ENCODE data around the gene C3orf49.

Gene C3orf49

GRCh38 chr3:63841704-63842103, 22.6 kb downstream of the C3orf49 start:
- no peak for TF ChIP-seq TAF1 (IDR thresholded peaks at IDR 0.05; ENCODE audit: low read depth)
- no peak for TF ChIP-seq TCF12 (IDR thresholded peaks at IDR 0.05; ENCODE audit: low read depth)
- no peak for TF ChIP-seq REST (IDR thresholded peaks at IDR 0.05; ENCODE audit: low read depth)
- TF ChIP-seq CREB1 (IDR thresholded peaks at IDR 0.05; ENCODE audit: low read depth) = no peak
- TF ChIP-seq MAX (IDR thresholded peaks at IDR 0.05) = no peak
- TF ChIP-seq, protein P1, sequence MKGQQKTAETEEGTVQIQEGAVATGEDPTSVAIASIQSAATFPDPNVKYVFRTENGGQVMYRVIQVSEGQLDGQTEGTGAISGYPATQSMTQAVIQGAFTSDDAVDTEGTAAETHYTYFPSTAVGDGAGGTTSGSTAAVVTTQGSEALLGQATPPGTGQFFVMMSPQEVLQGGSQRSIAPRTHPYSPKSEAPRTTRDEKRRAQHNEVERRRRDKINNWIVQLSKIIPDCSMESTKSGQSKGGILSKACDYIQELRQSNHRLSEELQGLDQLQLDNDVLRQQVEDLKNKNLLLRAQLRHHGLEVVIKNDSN (IDR thresholded peaks at IDR 0.05) = no peak
- TF ChIP-seq CEBPB (IDR thresholded peaks at IDR 0.05) = no peak
- TF ChIP-seq TEAD4 (IDR thresholded peaks at IDR 0.05) = no peak
- TF ChIP-seq ZBTB7A (IDR thresholded peaks at IDR 0.05; ENCODE audit: low read depth) = no peak
- TF ChIP-seq YY1 (IDR thresholded peaks at IDR 0.05; ENCODE audit: low read depth) = no peak
- TF ChIP-seq NFIC (IDR thresholded peaks at IDR 0.05) = no peak
- no peak for TF ChIP-seq FOXM1 (IDR thresholded peaks at IDR 0.05; ENCODE audit: borderline replicate concordance, low read depth)
- TF ChIP-seq EGR1 (IDR thresholded peaks at IDR 0.05) = no peak

- no peak for TF ChIP-seq MAX (IDR thresholded peaks at IDR 0.05)
- no peak for TF ChIP-seq FOXM1 (IDR thresholded peaks at IDR 0.05; ENCODE audit: borderline replicate concordance, low read depth)
- no peak for TF ChIP-seq EGR1 (IDR thresholded peaks at IDR 0.05)
- no peak for TF ChIP-seq TAF1 (IDR thresholded peaks at IDR 0.05; ENCODE audit: low read depth)
- TF ChIP-seq YY1 (IDR thresholded peaks at IDR 0.05; ENCODE audit: low read depth) = no peak
- TF ChIP-seq REST (IDR thresholded peaks at IDR 0.05; ENCODE audit: low read depth) = no peak
- TF ChIP-seq, protein P1 (IDR thresholded peaks at IDR 0.05) = no peak
- TF ChIP-seq TEAD4 (IDR thresholded peaks at IDR 0.05) = no peak
- no peak for TF ChIP-seq ZBTB7A (IDR thresholded peaks at IDR 0.05; ENCODE audit: low read depth)
- no peak for TF ChIP-seq NFIC (IDR thresholded peaks at IDR 0.05)
- no peak for TF ChIP-seq CREB1 (IDR thresholded peaks at IDR 0.05; ENCODE audit: low read depth)
- TF ChIP-seq EP300 (IDR thresholded peaks at IDR 0.05; ENCODE audit: borderline replicate concordance) = no peak
Observed at GRCh38 chr3:63842127-63842526, 23.0 kb downstream of the C3orf49 start.

DNA sequence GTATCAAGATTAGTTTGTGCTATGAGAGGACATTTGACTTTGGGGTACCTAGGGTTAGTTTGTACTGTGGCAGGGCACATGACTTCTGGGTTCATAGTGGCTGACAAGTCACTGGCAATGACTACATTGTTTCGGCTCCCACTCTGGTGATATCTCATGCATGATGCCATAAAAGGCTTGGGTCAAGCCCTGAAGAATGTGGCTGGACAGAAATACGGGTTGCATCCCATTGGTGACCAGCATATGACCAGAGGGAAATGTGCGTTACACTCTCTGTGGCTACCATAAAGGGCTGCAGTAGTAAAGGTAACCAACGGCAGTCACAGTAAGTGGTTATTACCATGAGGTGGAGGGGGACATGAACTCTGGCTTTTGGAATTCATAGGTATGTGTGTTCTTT, 26.1 kb downstream of the C3orf49 start:
- TF ChIP-seq FOXM1 (IDR thresholded peaks at IDR 0.05; ENCODE audit: borderline replicate concordance, low read depth) = no peak
- TF ChIP-seq REST (IDR thresholded peaks at IDR 0.05; ENCODE audit: low read depth) = no peak
- no peak for TF ChIP-seq CREB1 (IDR thresholded peaks at IDR 0.05; ENCODE audit: low read depth)
- TF ChIP-seq EP300 (IDR thresholded peaks at IDR 0.05; ENCODE audit: borderline replicate concordance) = no peak
- no peak for TF ChIP-seq TEAD4 (IDR thresholded peaks at IDR 0.05)
- no peak for TF ChIP-seq TAF1 (IDR thresholded peaks at IDR 0.05; ENCODE audit: low read depth)
- no peak for TF ChIP-seq RAD21 (IDR thresholded peaks at IDR 0.05; ENCODE audit: low read depth)
- TF ChIP-seq YY1 (IDR thresholded peaks at IDR 0.05; ENCODE audit: low read depth) = no peak
- TF ChIP-seq CEBPB (IDR thresholded peaks at IDR 0.05) = no peak
- no peak for TF ChIP-seq MAX (IDR thresholded peaks at IDR 0.05)

DNA sequence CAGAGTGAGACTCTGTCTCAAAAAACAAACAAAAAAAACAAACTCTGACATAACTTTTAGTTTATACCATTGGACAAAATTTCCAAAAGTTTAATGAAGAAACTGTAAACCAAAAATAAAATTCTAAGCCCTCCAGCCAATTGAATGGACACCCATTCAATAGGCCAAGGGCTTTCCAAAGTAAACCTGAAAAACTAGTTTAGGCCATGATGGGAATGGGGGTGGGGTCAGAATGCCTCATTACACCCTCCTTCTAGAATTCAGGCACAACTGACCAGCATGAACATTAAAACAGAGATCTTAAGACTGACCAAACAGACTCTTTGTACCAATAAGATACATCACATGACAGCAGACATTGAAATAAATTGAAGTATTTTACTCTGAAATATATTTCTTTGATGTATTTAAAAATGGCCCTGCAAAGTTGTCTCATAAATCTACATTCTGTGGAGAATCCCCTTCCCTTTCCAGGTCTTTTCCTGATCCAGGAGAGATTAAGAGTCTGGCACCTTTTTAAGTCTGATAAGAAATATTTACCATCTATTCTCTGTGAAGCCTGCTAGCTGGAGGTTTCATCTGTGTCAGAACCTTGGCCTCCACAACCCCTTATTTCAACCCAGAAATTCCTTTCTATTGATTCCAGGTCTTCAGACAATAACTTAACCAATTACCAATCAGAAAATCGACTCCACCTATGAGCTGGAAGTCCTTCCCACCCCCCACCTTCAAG, 28.8 kb downstream of the C3orf49 start:
- TF ChIP-seq REST (IDR thresholded peaks at IDR 0.05; ENCODE audit: low read depth) (no peak), YY1 (IDR thresholded peaks at IDR 0.05; ENCODE audit: low read depth) (0 out of 2 replicates have a peak, but pooled peaks have one; percentile 33)

All from Ishikawa (cell line).